Measurements from ENCODE around the gene SLTM.
"Not testable (repeated sequence)": the region's sequence is repeated elsewhere in the genome, so short reads cannot be mapped to it uniquely, and the experiment has no call there.

Gene SLTM

DNA sequence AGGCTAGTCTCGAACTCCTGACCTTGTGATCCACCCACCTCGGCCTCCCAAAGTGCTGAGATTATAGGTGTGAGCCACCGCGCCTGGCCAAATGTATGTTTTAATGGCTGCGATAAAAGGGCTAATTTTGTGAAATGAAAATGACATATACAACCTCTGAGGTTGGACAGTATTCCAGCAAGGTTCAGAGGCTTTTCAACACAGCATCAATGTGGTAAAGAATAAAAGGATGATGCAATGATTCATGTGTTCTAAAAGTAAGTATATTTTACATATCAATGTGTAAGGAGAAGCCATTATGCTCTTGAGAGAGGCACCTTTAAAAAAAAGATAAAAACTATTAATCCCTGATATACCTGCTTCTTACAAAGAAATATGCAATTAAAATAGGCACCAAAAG is 6.7 kb downstream of the SLTM start:
- DNase-seq: no peak

DNA sequence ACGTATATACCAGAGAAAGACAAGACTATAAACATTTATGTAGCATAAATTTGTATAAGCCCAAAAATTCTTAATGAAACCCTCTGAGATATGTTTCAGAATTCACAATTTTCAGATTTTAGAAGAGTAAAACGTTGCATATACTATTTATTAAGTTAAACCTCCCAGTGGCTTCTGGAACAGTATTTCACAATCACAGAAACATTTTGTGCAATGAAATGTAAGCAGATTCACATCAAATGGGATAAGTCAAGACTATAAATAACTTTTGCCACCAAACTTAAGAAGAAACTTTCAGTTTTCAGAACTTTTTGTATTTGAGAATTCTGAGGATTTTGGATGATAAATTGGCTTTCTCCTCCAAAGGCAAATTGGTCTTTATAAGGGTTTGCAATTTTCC is 9.2 kb downstream of the SLTM start:
- no peak for DNase-seq

DNA sequence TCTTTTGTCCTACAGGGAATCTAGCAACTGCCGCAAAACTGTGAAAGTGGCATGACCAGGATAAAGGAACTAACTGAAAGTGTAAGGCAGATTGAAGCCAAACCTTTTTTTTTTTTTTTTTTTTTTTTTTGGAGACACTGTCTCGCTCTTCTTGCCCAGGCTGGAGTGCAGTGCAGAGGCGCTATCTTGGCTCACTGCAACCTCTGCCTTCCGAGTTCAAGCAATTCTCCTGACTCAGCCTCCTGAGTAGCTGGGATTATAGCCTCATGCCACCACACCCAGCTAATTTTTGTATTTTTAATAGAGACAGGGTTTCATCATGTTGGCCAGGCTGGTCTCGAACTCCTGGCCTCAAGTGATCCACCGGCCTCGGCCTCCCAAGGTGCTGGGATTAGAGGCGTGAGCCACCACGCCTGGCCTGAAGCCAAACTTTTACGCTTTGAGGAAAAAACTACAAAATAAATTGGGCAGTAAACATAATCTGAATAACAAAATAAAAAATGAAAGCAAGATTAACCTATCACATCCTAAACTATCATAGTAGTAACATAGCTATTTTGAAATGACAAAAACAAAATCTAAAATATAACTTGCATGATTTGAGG is 9.7 kb downstream of the SLTM start:
- no peak for DNase-seq

DNA sequence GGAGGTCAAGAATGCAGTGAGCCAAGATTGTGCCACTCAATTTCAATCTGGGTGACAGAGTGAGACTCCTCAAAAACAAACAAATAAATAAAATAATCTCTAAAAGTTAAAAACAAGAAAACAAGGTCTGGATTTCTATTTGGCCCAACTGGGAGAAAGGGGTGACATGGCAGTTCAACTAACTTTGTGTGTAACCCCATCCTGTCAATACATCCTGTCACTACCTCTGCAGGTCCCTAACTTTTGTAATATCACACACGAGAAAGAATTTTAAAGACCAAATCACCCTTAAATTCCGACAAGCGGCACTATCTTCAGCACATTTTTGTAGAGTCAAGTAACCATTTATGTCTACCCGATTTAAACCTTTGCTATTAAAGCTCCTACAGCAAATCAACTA is 10.2 kb downstream of the SLTM start:
- DNase-seq: no peak

DNA sequence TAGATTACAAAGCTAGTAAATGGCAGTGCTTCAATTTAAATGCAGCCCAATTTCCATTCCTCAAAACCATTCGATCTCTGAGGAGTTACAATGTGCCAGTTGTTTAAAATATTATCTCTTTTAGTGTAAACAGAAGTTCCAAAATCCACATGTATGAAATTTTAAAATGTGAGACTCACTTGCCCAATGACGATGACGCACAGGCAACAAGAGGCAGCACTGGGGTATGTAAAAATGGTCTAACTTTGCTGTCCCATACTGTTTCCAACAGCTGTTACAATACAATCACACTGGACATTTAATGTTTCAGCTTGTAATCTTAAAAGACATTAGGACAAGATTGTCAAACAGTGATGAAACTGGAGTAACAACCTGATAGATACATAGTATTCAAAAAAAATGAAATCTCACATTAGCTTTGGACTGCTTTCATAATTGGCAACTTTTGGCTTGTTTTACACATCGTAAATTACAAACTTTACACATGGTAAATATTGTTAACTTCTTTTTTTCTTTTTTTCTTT is 12.2 kb downstream of the SLTM start:
- DNase-seq: no peak

DNA sequence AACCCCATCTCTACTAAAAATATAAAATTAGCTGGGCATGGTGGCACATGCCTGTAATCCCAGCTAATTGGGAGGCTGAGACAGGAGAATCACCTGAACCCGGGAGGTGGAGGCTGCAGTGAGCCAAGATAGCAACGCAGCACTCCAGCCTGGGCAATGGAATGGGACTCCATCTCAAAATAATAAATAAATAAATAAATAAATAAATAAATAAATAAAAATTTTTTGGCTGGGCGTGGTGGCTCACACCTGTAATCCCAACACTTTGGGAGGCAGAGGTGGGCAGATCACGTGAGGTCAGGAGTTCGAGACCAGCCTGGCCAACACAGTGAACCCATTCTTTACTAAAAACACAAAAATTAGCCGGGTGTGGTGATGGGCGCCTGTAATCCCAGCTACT is 13.0 kb downstream of the SLTM start:
- DNase-seq: not testable (repeated sequence)

DNA sequence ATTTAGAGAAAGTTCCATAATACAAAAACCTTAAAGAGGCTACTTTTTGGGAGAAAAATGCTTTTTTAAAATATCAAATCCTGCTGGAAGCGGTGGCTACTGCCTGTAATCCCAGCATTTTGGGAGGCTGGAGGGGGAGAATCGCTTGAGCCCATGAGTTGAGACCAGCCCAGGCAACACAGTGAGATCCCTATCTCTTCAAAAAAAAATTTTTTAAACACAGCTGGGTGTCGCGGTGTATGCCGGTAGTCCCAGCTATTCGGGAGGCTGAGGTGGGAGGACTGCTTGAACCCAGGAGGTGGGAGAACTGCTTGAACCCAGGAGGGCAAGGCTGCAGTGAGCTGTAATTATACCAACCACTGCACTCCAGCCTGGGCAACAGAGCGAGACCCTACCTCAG is 14.2 kb downstream of the SLTM start:
- DNase-seq: no peak

DNA sequence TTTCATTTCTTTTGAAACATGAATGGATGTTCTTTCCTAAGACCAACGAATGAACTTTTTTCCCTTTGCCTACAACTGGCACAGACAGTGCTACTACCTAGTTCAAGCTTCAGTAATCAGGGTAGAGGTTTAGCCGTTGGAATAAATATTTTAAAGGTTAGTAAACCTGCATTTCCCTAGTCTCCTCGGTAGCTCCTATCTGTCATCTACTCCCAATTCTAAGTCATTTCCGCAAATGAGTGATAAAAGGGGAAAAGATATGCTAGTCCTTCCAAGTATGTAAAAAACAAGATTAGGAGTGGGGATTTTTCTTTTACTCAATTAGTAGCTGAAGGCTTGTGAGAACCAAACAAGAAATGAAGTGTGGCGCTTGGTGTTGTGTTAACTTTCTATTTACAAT is 15.2 kb downstream of the SLTM start:
- no peak for DNase-seq

DNA sequence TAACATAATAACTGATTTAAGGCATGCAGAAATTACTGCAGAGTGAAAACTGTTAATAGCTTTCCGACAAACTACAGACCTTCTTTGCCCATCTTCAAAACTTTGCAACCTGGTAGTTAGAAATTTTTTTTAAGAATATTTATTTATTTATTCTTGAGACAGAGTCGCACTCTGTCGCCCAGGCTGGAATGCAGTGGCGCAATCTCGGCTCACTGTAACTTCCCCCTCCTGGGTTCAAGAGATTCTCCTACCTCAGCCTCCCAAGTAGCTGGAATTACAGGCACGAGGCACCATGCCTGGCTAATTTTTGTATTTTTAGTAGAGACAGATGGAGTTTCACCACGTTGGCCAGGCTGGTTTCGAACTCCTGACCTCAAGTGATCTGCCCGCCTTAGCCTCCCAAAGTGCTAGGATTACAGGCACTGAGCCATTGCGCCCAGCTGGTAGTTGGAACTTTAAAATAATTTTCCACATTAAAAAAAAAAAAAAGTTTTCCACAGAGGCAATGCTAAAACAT is 15.8 kb downstream of the SLTM start:
- not testable (repeated sequence) for DNase-seq

DNA sequence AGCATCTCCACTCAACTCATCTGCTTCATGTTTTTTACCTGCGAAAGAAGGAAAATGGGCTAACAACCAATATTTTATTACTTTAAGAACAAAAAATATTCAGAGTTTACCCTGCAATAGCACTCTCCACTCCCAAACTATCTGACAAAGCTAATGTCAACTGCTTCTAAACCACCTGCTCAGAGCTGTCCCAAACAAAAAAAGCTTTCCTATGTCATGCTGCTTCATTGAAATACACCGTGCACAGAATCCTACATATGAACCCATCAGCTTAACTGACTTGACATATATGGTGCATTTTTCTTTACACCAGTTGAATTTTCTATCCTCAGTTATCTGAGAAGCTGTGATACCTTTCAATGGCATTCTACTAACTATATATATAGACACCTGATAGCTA is 16.5 kb downstream of the SLTM start:
- no peak for DNase-seq

DNA sequence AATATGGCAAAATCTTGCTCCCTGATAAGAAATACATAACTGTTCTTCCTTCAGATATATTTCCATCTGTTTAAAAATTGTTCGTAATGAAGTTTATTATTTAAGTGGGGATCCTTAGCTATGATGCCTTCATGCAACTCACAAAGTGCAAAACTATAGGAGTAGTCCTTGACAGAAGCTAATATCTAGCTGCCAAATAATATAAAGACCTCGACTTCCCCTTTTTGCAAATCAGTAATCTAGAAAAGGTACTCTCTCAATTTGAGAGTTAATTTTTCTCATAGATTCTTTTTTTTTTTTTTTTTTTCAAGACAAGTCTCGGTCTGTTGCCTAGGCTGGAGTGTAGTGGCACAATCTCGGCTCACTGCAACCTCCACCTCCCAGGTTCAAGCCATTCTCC is 23.0 kb downstream of the SLTM start:
- no peak for DNase-seq

DNA sequence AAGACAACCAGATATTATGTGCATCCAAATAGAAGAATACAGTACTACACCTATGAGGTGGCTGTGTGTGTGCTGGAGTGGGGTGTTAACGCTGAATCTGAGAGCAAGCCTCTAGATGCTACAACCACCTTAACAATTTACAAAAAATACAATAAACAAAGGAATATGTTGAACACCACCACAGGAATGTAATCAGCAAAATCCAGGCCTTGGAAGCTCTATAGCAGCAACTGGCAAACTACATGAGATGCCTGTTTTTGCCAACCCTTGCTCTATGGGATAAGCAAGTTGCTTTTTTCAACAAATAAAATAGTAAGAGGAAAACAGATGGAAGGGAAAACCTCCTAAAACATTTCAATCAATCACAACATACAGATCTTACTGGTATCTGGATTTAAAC is 23.9 kb downstream of the SLTM start:
- no peak for DNase-seq

DNA sequence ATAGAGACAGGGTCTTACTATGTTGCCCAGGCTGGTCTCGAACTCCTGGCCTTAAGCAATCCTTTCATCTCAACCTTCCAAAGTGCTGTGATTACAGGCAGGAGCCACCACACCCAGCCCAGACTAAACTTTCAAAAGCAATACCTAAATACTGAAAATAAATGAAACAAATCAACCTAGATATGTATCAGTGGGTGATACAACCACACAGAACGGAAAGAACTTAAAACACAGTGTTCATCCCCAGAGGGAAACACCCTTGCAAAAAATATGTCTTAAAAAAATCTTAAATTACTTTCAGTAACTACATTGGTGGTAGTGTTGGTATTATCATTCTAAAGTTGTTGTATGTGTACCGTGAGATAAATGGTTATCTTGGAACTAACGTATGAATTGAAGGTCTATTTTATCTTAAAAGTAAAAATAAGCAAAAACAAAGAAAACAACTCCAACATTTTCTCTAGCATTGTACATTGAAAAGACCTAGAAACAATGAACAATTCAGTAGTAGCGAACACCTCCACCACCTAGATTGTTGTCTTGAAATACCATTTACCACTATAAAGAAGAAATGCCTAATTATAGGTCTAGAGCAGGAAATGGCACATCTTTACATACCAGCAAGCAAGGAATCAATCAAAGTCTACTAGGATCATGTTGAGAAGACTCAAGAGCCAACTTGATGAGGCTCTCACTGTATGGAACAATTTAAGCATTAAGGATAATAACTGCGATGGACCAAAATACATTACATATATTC is 24.7 kb downstream of the SLTM start:
- DNase-seq: no peak

DNA sequence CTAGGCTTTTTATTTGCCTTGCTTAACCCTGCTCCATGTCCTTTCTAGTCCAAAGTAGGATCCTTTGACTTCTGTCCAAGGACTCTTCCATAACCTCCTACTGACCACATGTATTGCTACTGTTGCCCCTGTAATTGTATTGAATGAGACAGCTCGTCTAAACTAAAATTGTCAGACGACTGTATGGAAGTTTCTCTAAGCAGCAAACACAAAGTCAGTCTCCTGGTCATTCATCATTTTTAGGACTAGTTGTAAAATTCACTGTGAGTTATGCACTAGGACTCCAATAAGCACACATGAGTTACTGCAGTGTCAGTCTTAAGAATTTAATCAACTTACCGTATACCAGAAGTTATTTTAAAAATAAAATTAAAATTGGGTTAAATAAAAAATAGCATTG is 32.8 kb downstream of the SLTM start:
- no peak for DNase-seq

DNA sequence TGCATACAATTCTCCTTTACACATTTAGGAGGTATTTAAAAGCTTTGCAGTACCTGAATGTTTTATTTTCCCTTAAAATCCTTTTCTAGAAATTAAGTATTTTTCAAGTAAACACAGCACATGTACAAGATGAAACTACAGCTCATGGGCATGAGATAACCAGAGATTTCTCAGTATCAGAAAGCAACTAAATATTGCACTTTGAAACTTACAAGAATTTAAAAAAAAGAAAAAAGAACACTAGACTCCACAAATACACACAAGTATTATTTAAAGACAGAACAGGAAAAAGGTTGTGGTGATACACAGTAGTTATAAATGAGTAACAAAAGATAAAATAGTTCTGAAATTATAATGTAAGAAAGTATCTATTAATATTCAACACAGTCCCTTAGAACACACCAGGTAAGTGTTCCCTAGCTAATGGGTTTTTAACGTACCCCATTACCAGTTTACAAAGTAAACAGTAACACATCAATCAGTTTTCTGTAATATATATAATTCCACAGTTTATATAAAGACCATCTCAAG is 35.3 kb downstream of the SLTM start:
- no peak for DNase-seq

DNA sequence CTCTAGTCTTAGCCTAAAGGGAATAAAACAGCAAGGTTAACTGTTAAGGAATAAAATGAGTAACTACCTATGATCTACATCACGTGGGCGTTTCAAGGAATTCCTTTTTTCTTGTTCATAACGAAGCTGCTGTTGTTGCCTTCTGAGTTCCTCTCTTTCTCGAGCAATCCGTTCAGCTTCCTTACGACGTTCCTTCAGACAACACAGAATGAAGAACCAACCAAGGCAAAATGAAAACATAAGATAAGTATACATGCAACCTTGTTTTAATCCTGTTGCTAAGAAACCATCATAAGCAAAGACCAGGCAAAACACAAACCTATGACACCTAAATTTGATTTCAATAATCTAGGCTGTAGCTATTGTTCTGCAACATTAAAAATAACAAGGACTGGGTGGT is 44.1 kb downstream of the SLTM start:
- DNase-seq: no peak

DNA sequence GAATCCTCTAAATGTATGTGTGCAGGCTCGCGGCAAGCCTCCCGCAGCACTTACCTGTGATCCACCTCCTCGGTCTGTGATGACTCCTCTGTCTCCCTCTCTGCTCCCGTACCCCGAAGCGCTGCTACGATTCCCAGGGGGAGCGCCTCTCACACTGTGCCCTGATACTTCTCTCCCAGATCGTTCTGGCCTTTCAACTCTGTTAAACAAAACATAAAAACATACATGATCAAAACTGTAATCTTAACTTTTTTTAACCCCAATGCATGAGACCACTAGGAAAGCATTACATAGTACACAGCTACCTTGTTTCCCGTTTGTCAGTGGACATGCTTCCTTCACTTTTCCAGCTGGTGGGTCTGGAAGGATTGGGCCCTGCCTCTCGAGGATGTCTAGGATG is 46.6 kb downstream of the SLTM start:
- DNase-seq: no peak

DNA sequence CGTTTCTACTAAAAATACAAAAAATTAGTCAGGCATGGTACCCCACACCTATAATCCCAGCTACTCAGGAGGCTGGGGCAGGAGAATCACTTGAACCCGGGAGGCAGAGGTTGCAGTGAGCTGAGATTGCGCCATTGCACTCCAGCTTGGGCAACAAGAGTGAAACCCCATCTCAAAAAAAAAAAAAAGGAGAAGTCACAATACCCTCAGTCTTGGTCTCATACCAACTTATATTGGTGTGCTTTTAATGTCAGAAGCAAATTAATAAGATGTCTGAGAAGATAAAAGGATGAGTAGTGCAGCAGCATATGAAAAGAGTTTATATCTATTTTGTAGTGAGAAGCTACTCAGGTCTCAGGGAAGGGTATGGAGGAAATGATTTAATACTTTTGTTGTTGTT is 49.6 kb downstream of the SLTM start:
- DNase-seq: not testable (repeated sequence)

DNA sequence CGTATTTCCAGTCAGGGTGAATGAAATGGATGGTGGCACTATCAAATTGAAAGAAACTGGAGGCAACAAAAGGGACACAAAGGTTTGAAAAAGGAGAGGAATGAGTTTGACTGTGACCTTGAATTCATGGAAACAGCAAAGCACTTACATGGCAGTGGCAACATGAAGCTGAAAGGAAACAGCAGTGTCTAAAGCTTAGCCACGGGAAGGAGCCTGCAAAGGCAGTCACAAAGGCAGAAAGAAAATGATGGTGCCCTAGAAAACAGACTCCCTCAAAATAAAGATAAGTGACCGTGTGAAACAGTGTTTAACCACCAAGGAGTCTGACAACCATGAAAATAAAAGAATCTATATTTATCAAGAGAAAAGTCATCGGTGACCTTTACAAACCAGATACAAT is 51.2 kb downstream of the SLTM start:
- no peak for DNase-seq

DNA sequence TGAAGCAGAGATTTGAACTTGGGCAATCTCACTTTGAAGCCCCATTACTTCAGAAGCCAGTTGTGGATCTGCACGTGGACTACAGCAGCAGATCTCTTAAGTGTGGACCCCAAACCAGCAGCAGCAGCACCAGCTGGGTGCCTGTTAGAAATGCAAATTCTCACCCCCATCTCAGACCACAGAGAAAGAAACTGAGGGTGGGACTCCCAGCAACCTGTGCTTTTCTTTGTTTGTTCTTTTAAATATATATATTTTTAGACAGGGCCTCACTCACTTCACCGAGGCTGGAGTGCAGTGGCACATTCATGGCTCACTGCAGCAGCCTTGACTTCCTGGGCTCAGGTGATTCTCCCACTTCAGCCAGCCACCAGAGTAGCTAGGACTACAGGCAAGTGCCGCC is 53.2 kb downstream of the SLTM start:
- no peak for DNase-seq

DNA sequence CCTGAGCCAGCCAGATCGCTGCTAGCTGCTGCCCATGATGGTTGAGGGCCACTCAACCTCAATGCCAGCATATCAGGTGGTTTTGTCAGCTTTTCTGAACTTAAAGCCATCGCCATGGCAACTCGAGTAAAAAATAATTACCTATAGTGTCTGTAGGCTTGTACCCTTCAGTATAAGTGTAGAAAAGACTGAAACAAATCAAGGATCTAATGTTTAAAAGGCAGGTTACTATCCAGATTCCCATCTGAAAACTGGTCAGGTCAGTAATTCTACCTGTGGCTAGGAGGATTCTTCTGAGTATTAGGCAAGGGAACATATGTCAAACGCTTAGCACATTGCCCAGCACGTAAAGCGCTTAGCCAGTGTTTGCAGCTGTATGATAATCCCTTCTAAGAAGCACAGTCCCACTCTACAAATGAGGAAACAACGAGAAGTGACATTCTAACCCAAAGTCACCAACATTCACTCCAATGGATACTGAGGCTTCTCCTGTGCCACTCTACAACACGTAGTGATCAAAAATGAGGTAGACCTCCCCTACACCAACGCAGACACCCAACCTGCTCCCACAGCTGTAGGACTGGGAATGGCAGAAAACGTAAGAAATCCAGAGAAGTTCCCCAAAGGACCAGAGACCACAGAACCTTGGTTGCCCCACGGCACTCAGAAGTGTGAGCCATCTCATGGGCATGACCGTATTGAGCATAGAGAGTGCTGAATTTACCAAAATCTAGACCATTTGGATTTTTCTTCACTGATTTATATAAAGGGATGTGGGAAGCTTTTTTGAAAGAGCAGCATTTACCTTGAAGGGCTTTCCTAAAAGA is 55.3 kb downstream of the SLTM start:
- no peak for DNase-seq

DNA sequence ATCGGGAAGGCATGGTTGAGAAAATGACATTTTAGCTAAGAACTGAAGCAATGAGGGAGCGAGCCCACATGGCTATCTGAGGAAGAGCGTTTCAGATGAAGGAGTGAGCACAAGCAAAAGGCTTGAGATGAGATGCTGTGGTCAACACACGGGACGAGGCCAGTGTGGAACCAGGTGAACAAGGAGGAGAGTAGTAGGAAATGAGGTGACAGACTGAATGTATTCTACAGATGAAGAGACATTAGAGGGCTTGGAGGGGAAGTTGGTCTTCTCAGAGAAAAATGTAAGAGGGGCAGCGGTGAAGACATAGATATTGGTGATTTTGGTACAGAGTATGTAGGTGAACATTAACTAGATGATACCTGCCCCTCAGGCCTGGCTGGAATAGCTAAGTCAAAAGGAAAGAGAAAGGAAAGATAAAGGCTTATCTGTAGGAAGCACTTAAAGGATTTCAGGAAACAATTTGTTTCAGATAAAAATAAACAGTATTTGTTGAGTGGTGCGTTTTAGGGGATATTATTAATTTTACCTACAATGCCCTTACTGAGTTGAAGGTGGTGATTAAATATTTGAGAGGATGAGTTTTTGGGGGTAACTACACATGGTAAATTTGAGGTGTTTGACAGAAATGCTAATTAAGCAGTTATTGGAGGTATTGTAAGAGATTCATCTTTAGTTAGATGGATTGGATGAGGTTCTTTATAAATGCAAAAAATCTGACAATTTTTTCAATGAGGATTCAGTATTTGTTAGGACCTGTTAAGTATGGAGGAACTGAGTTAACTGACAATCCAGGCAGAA is 57.0 kb downstream of the SLTM start:
- DNase-seq: no peak

DNA sequence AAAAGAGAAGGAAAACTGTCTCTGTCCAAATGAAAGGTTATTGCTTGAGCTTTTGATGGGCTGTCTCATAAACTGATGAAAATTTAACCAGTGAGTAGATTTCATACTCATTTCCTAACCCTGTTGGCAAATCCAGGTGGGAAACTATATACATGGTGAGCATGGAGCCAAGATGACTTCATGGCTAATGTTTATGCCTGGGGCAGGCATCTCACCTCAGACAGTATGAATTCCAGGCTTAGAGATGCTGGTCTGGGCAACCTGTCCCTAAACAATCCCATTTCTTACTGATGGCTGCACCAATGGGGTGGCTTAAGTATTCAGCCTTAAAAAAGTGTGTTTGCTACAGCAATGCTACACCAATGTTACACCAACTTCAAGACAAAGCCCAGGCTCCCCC is 58.1 kb downstream of the SLTM start:
- DNase-seq: no peak
